Kidney tubule cell (primary cell): ENCODE results near the gene SORL1.
"Not testable (repeated sequence)": the region's sequence is repeated elsewhere in the genome, so short reads cannot be mapped to it uniquely, and the experiment has no call there.

Source experiments
- DNase-seq: peaks from one replicate; pipeline ENCODE4 v3.0.0-alpha.2; 2018; ENCODE audit warnings: low spot score

SORL1 gene

GRCh38 chr11:121451986-121452608 lies at the start of gene SORL1:
TSS of gene SORL1 (plus strand) at chr11:121452314. CDS start at chr11:121452332, 18 bp downstream.
- peak; percentile 72 for DNase-seq

- DNase-seq, result no peak
Measured at GRCh38 chr11:121405646-121406045, 46.5 kb upstream of the SORL1 start.

- DNase-seq, result no peak
Measured at GRCh38 chr11:121406291-121406690, 45.8 kb upstream of the SORL1 start.

- no peak for DNase-seq
Measured at GRCh38 chr11:121408830-121409229, 43.3 kb upstream of the SORL1 start.

- not testable (repeated sequence) for DNase-seq
Measured at GRCh38 chr11:121410041-121410440, 42.1 kb upstream of the SORL1 start.

- not testable (repeated sequence) for DNase-seq
Measured at GRCh38 chr11:121411330-121411729, 40.8 kb upstream of the SORL1 start.

GRCh38 chr11:121412000-121412587 lies 40.0 kb upstream of the SORL1 start:
- peak; percentile 2 for DNase-seq

- DNase-seq, result no peak
Measured at GRCh38 chr11:121412711-121413415, 39.3 kb upstream of the SORL1 start.

- DNase-seq, result no peak
Measured at GRCh38 chr11:121414141-121414913, 37.8 kb upstream of the SORL1 start.

- peak; percentile 51 for DNase-seq
Measured at GRCh38 chr11:121415856-121416255, 36.3 kb upstream of the SORL1 start.

GRCh38 chr11:121417055-121417551 lies 35.0 kb upstream of the SORL1 start:
- DNase-seq, result peak; percentile 88

- no peak for DNase-seq
Measured at GRCh38 chr11:121417607-121418006, 34.5 kb upstream of the SORL1 start.

- no peak for DNase-seq
Measured at GRCh38 chr11:121418625-121419114, 33.4 kb upstream of the SORL1 start.

- no peak for DNase-seq
Measured at GRCh38 chr11:121419836-121420235, 32.3 kb upstream of the SORL1 start.

- DNase-seq, result no peak
Measured at GRCh38 chr11:121420398-121420797, 31.7 kb upstream of the SORL1 start.

GRCh38 chr11:121421149-121421901 lies 30.8 kb upstream of the SORL1 start:
- peak; percentile 47 for DNase-seq

- no peak for DNase-seq
Measured at GRCh38 chr11:121422675-121423074, 29.4 kb upstream of the SORL1 start.

GRCh38 chr11:121425828-121426227 lies 26.3 kb upstream of the SORL1 start:
- no peak for DNase-seq

- no peak for DNase-seq
Measured at GRCh38 chr11:121426476-121427399, 25.4 kb upstream of the SORL1 start.

GRCh38 chr11:121427400-121427744 lies 24.7 kb upstream of the SORL1 start:
- DNase-seq, result no peak
